IMR-90 (cell line): ENCODE measurements around the gene ZNF385B. TPM values are rescaled to one million over a fixed set of nuclear protein-coding genes. Genes with fewer than 3 reads are reported as not detected.

Experiments
- ATAC-seq: fragments of 200-7000 bp; cut with Tn5 transposase; 2 replicates; pipeline ENCODE4 v1.9.1; 2020; ENCODE audit warnings: low read depth, mild to moderate bottlenecking, moderate library complexity
- BruUV-seq: library from RNA; stranded (reverse); fragments of 400-500 nt; replicated peaks from 2 replicates; lab custom pipeline; 2021; lab: Mats Ljungman, UMichigan
- CTCF ChIA-PET: fragments of 300-600 bp; formaldehyde crosslinking; extraction: SDS; loops from one replicate; lab custom pipeline; 2021; ENCODE audit warnings: antibody characterized with exemption; lab: Yijun Ruan, JAX
- POLR2A ChIA-PET: fragments of 300-600 bp; sonication (Branson Sonifier 250); formaldehyde crosslinking; loops from one replicate; lab custom pipeline; 2022; ENCODE audit warnings: antibody characterized with exemption; ENCODE audit not compliant: unreplicated experiment; lab: Charles Lee
- DNase-seq: peaks from one replicate; pipeline ENCODE4 v3.0.0; 2013
- H2AFZ ChIP-seq: replicated peaks from 2 replicates; pipeline ENCODE3; 2013; ENCODE audit warnings: low read length, mild to moderate bottlenecking; ENCODE audit not compliant: poor library complexity
- H2AK5ac ChIP-seq: 2 replicates; pipeline ENCODE4 v1.6.1; 2013; ENCODE audit warnings: low read depth, low read length, inconsistent platforms
- H2AK9ac ChIP-seq: replicated peaks from 2 replicates; pipeline ENCODE3; 2013; ENCODE audit warnings: mild to moderate bottlenecking, low read depth, low read length, moderate library complexity; ENCODE audit not compliant: poor library complexity
- H2BK120ac ChIP-seq: 2 replicates; pipeline ENCODE4 v1.6.1; 2013; ENCODE audit warnings: low read depth, low read length, inconsistent platforms
- H2BK15ac ChIP-seq: 3 replicates; pipeline ENCODE4 v1.6.1; 2013; ENCODE audit warnings: low read depth, low read length, inconsistent platforms
- H2BK20ac ChIP-seq: 2 replicates; pipeline ENCODE4 v1.6.1; 2013; ENCODE audit warnings: low read depth, mild to moderate bottlenecking, inconsistent platforms, low read length, moderate library complexity
- H2BK5ac ChIP-seq: 2 replicates; pipeline ENCODE4 v1.6.1; 2013; ENCODE audit warnings: mild to moderate bottlenecking, low read depth, low read length, inconsistent platforms; ENCODE audit not compliant: poor library complexity, severe bottlenecking
- H3K14ac ChIP-seq: replicated peaks from 2 replicates; pipeline ENCODE4 v1.6.1; 2013; ENCODE audit warnings: low read depth, low read length, inconsistent platforms
- H3K18ac ChIP-seq: 2 replicates; pipeline ENCODE4 v1.6.1; 2013; ENCODE audit warnings: low read depth, low read length, control low read depth
- H3K23ac ChIP-seq: 2 replicates; pipeline ENCODE4 v1.6.1; 2013; ENCODE audit warnings: low read depth, low read length, inconsistent platforms
- H3K27ac ChIP-seq: 2 replicates; pipeline ENCODE4 v1.5.1; 2013; ENCODE audit warnings: mild to moderate bottlenecking, control low read depth, low read length; ENCODE audit not compliant: insufficient read depth
- H3K27me3 ChIP-seq: 2 replicates; pipeline ENCODE4 v1.6.1; 2013; ENCODE audit warnings: low read length; ENCODE audit not compliant: control insufficient read depth, insufficient read depth
- H3K36me3 ChIP-seq: 2 replicates; pipeline ENCODE4 v1.6.1; 2013; ENCODE audit warnings: low read length, mixed read lengths; ENCODE audit not compliant: control insufficient read depth, insufficient read depth
- H3K4ac ChIP-seq: 2 replicates; pipeline ENCODE4 v1.6.1; 2013; ENCODE audit warnings: low read depth, low read length, inconsistent platforms
- H3K4me1 ChIP-seq: 2 replicates; pipeline ENCODE4 v1.6.1; 2013; ENCODE audit warnings: low read length, mixed read lengths; ENCODE audit not compliant: control insufficient read depth, insufficient read depth
- H3K4me2 ChIP-seq: 2 replicates; pipeline ENCODE4 v1.6.1; 2013; ENCODE audit warnings: low read depth, mild to moderate bottlenecking, control low read depth, low read length, moderate library complexity
- H3K4me3 ChIP-seq: 2 replicates; pipeline ENCODE4 v1.5.1; 2013; ENCODE audit warnings: low read depth, mild to moderate bottlenecking, control low read depth, low read length, moderate library complexity; ENCODE audit not compliant: insufficient read depth
- H3K56ac ChIP-seq: 2 replicates; pipeline ENCODE4 v1.6.1; 2013; ENCODE audit warnings: low read length, inconsistent platforms; ENCODE audit not compliant: insufficient read depth; ENCODE audit errors: extremely low read depth
- H3K79me1 ChIP-seq, 2 experiments: 2 replicates each; pipeline ENCODE4 v1.6.1; 2013; ENCODE audit warnings: low read length in 2 of 2, inconsistent platforms in 1 of 2, low read depth in 1 of 2
- H3K9ac ChIP-seq: 2 replicates; pipeline ENCODE4 v1.6.1; 2013; ENCODE audit warnings: low read depth, low read length, control low read depth
- H3K9me1 ChIP-seq: 2 replicates; pipeline ENCODE4 v1.6.1; 2013; ENCODE audit warnings: low read length, inconsistent platforms; ENCODE audit not compliant: insufficient read depth
- H3K9me3 ChIP-seq: 2 replicates; pipeline ENCODE4 v1.6.1; 2013; ENCODE audit warnings: low read length; ENCODE audit not compliant: control insufficient read depth, insufficient read depth
- H4K20me1 ChIP-seq: 2 replicates; pipeline ENCODE4 v1.6.1; 2013; ENCODE audit warnings: low read length, inconsistent platforms; ENCODE audit not compliant: insufficient read depth
- H4K5ac ChIP-seq: 2 replicates; pipeline ENCODE4 v1.6.1; 2013; ENCODE audit warnings: mild to moderate bottlenecking, low read depth, low read length, control low read depth
- H4K8ac ChIP-seq, 2 experiments: 2 replicates each; pipeline ENCODE4 v1.6.1; 2013; ENCODE audit warnings: low read depth in 2 of 2, low read length in 2 of 2, control low read depth in 1 of 2, inconsistent platforms in 1 of 2
- H4K91ac ChIP-seq: 2 replicates; pipeline ENCODE4 v1.6.1; 2013; ENCODE audit warnings: low read depth, low read length, inconsistent platforms; ENCODE audit not compliant: insufficient read depth
- BHLHE40 ChIP-seq: fragments of 150-350 bp; IDR thresholded peaks from 2 replicates; pipeline ENCODE4 v1.6.1; 2016; ENCODE audit warnings: mild to moderate bottlenecking, low read depth, low read length
- ELK1 ChIP-seq: fragments of 150-350 bp; IDR thresholded peaks from 2 replicates; pipeline ENCODE4 v1.6.1; 2016; ENCODE audit warnings: low read depth, mild to moderate bottlenecking, low read length, moderate library complexity, borderline replicate concordance
- FOS ChIP-seq: fragments of 150-350 bp; IDR thresholded peaks from 2 replicates; pipeline ENCODE4 v1.6.1; 2016; ENCODE audit warnings: low read depth, low read length
- POLR2A ChIP-seq: IDR thresholded peaks from 2 replicates; pipeline ENCODE4 v1.6.1; 2012; ENCODE audit warnings: mild to moderate bottlenecking, low read depth, low read length
- RAD21 ChIP-seq: IDR thresholded peaks from 2 replicates; pipeline ENCODE4 v1.6.1; 2012; ENCODE audit warnings: low read length, improper control_type of control experiment
- WGBS, 2 experiments: methylation state at CpG; one replicate each; pipeline versions ENCODE4 v1.1.5 to v1.1.7; 2013; ENCODE audit warnings: missing lambda C conversion rate in 2 of 2; ENCODE audit not compliant: insufficient read length in 1 of 2; ENCODE audit errors: extremely low coverage in 2 of 2; 5-methylcytosine and 5-hydroxymethylcytosine counted together
- dilution Hi-C: fragments of 300-500 bp; cut with HindIII; formaldehyde crosslinking; loops from one replicate; pipeline ENCODE4 v1.14.3; 2018; ENCODE audit warnings: low sequenced_read_pairs; ENCODE audit not compliant: unreplicated experiment
- in situ Hi-C: fragments of 300-500 bp; cut with MboI; formaldehyde crosslinking; loops from 3 replicates; pipeline ENCODE4 v1.14.3; 2019; ENCODE audit warnings: low sequenced_read_pairs, inconsistent platforms, mixed read lengths
- intact Hi-C: fragments of 100-400 bp; cut with micrococcal nuclease; formaldehyde crosslinking; loops from 2 replicates; pipeline ENCODE4 v1.10.0; 2022
- polyA plus RNA-seq, 3 experiments: library from polyadenylated mRNA; depleted of rRNA; stranded (reverse); fragments of >200 nt; gene quantifications; 2 replicates each; pipeline ENCODE4 v1.2.3, GENCODE V29; 2012; ENCODE audit warnings: low replicate concordance in 1 of 3
- total RNA-seq: library from RNA; depleted of rRNA; stranded (reverse); fragments of >200 nt; gene quantifications from 2 replicates; pipeline ENCODE4 v1.2.3, GENCODE V29; 2012

ZNF385B gene
- total and polyA plus RNA-seq, 2 of the 4 experiments (the other 2 are of a cell fraction): not detected

GRCh38 chr2:179435000-179435399 is 426.4 kb downstream of the ZNF385B start:
- H3K18ac ChIP-seq: no peak overlapping the region
- no peak overlapping the region for H2AK9ac ChIP-seq
- no peak for TF ChIP-seq BHLHE40
- TF ChIP-seq POLR2A: no peak
- TF ChIP-seq RAD21: no peak
- TF ChIP-seq FOS: no peak
- no peak for TF ChIP-seq ELK1
- WGBS, 2 experiments: no CpG with 5 or more reads among the region's 4 CpGs
- H2BK5ac ChIP-seq: no peak overlapping the region
- no peaks in the 10 kb centered on the region for H3K79me1 ChIP-seq
- no peak overlapping the region for H3K27ac ChIP-seq
- H2BK20ac ChIP-seq: no peak overlapping the region
- no peaks in the 10 kb centered on the region for H3K9me1 ChIP-seq
- no peak overlapping the region for H3K14ac ChIP-seq
- no peaks in the 10 kb centered on the region for H3K27me3 ChIP-seq
- no peaks in the 10 kb centered on the region for H3K36me3 ChIP-seq
- no peak overlapping the region for H2AK5ac ChIP-seq
- H3K4me3 ChIP-seq: no peak overlapping the region
- no peak overlapping the region for H4K91ac ChIP-seq
- no peak overlapping the region for H2BK120ac ChIP-seq
- H3K9me3 ChIP-seq: no peaks in the 10 kb centered on the region
- H2BK15ac ChIP-seq: no peak overlapping the region
- dilution Hi-C loops (no loop called here), intact Hi-C loops (no loop called here), in situ Hi-C loops (no loop called here)
- H3K4me1 ChIP-seq: no peaks in the 10 kb centered on the region
- no TSS peak for BruUV-seq
- DNase-seq: no peak
- CTCF ChIA-PET: interaction anchor here (1.0 to 1.2 kb wide), 3 partner anchors 11 to 310 kb away, joined by 3 to 4 read pairs (median 3); no protein-coding TSS in a partner anchor
- H3K4ac ChIP-seq: no peak overlapping the region
- H3K4me2 ChIP-seq: no peak overlapping the region; the same call in 1 of the 2 replicates
- H4K5ac ChIP-seq: no peak overlapping the region
- H4K8ac ChIP-seq: no peak overlapping the region
- H3K23ac ChIP-seq: no peak overlapping the region
- H3K56ac ChIP-seq: no peak overlapping the region
- no peak overlapping the region for H3K9ac ChIP-seq
- no peak overlapping the region for H2AFZ ChIP-seq
- no peaks in the 10 kb centered on the region for H4K20me1 ChIP-seq
- POLR2A ChIA-PET: no interaction called here
- ATAC-seq: peak; percentile 17; the same call in 1 of the 2 replicates
